HCT116 (cell line): ENCODE data around the gene CGNL1.

Experiments
- EZH2 ChIP-seq: fragments of 200-600 bp; sonication (generic); IDR thresholded peaks from 2 replicates; pipeline ENCODE4 v1.6.1; 2017; ENCODE audit warnings: antibody characterized with exemption, mixed run types
- EZH2phosphoT487 ChIP-seq: fragments of 200-600 bp; IDR thresholded peaks from 2 replicates; pipeline ENCODE4 v1.6.1; 2018; ENCODE audit warnings: antibody characterized with exemption, borderline replicate concordance
- JUND ChIP-seq: IDR thresholded peaks from 2 replicates; pipeline ENCODE4 v1.6.1; 2012
- POLR2A ChIP-seq: IDR thresholded peaks from 2 replicates; pipeline ENCODE4 v1.7.0; 2011; ENCODE audit warnings: borderline replicate concordance; ENCODE audit not compliant: insufficient read depth, insufficient read length; ENCODE audit errors: extremely low read depth
- POLR2AphosphoS5 ChIP-seq: IDR thresholded peaks from 2 replicates; pipeline ENCODE4 v1.6.1; 2011; ENCODE audit warnings: mild to moderate bottlenecking, low read depth, low read length, moderate library complexity
- RAD21 ChIP-seq: IDR thresholded peaks from 2 replicates; pipeline ENCODE4 v1.6.1; 2012; ENCODE audit warnings: low read depth, mild to moderate bottlenecking
- YY1 ChIP-seq: IDR thresholded peaks from 2 replicates; pipeline ENCODE4 v1.6.1; 2011; ENCODE audit warnings: low read length, low read depth, moderate library complexity, mild to moderate bottlenecking; ENCODE audit not compliant: insufficient replicate concordance; ENCODE audit errors: extremely low read depth
- TF ChIP-seq, protein P1 (sequence below), 3 experiments: fragments of 200-600 bp in 1 of 3; sonication (generic) in 1 of 3; IDR thresholded peaks in 2 of 3; conservative IDR thresholded peaks in 1 of 3; 2 replicates each; pipeline ENCODE4 v1.5.1; 2012 to 2017; ENCODE audit warnings: low read depth in 2 of 3, low read length in 2 of 3, antibody characterized with exemption in 1 of 3, borderline replicate concordance in 1 of 3, control low read depth in 1 of 3, mild to moderate bottlenecking in 1 of 3, mixed read lengths in 1 of 3, mixed run types in 1 of 3, moderate library complexity in 1 of 3; ENCODE audit not compliant: insufficient read depth in 1 of 3
- TF ChIP-seq, protein P2 (sequence below): IDR thresholded peaks from 2 replicates; pipeline ENCODE4 v1.6.1; 2012; ENCODE audit warnings: low read depth
- TF ChIP-seq, protein P3 (sequence below): IDR thresholded peaks from 2 replicates; pipeline ENCODE4 v1.6.1; 2012
- TF ChIP-seq, protein P4 (sequence below): IDR thresholded peaks from 2 replicates; pipeline ENCODE4 v1.6.1; 2011; ENCODE audit warnings: mild to moderate bottlenecking, low read length, moderate library complexity; ENCODE audit not compliant: insufficient replicate concordance; ENCODE audit errors: extremely low read depth

DNA sequence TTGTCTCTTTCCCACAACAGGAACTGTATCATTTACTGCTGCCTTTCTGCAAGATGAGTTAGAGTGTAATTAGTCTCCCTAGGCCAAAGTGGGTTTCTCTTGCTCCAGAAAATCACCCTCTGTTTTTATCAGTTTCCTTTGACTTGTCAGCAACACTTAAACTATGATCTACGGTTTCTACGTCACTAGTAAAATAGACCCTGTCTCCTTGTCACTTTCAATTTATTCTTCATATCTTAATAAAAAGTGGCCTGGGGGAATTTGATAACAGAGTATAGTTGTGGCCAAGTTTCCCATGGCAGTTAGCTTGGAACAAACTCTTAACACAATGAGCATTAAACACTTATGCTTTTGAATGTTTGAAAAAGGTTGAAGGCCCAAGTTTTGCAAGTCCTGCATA lies 79.6 kb downstream of the CGNL1 start:
- TF ChIP-seq EZH2 (no peak), RAD21 (no peak), POLR2AphosphoS5 (no peak), JUND (no peak), EZH2phosphoT487 (no peak), POLR2A (no peak), YY1 (no peak)
- TF ChIP-seq, protein P1, sequence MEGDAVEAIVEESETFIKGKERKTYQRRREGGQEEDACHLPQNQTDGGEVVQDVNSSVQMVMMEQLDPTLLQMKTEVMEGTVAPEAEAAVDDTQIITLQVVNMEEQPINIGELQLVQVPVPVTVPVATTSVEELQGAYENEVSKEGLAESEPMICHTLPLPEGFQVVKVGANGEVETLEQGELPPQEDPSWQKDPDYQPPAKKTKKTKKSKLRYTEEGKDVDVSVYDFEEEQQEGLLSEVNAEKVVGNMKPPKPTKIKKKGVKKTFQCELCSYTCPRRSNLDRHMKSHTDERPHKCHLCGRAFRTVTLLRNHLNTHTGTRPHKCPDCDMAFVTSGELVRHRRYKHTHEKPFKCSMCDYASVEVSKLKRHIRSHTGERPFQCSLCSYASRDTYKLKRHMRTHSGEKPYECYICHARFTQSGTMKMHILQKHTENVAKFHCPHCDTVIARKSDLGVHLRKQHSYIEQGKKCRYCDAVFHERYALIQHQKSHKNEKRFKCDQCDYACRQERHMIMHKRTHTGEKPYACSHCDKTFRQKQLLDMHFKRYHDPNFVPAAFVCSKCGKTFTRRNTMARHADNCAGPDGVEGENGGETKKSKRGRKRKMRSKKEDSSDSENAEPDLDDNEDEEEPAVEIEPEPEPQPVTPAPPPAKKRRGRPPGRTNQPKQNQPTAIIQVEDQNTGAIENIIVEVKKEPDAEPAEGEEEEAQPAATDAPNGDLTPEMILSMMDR (IDR thresholded peaks at IDR 0.05 in 2 of 3, conservative IDR thresholded peaks at IDR 0.05 in 1 of 3; ENCODE audit: borderline replicate concordance in 1 of 3, insufficient read depth in 1 of 3, low read depth in 2 of 3, low read length in 2 of 3): no peak
- TF ChIP-seq, protein P2, sequence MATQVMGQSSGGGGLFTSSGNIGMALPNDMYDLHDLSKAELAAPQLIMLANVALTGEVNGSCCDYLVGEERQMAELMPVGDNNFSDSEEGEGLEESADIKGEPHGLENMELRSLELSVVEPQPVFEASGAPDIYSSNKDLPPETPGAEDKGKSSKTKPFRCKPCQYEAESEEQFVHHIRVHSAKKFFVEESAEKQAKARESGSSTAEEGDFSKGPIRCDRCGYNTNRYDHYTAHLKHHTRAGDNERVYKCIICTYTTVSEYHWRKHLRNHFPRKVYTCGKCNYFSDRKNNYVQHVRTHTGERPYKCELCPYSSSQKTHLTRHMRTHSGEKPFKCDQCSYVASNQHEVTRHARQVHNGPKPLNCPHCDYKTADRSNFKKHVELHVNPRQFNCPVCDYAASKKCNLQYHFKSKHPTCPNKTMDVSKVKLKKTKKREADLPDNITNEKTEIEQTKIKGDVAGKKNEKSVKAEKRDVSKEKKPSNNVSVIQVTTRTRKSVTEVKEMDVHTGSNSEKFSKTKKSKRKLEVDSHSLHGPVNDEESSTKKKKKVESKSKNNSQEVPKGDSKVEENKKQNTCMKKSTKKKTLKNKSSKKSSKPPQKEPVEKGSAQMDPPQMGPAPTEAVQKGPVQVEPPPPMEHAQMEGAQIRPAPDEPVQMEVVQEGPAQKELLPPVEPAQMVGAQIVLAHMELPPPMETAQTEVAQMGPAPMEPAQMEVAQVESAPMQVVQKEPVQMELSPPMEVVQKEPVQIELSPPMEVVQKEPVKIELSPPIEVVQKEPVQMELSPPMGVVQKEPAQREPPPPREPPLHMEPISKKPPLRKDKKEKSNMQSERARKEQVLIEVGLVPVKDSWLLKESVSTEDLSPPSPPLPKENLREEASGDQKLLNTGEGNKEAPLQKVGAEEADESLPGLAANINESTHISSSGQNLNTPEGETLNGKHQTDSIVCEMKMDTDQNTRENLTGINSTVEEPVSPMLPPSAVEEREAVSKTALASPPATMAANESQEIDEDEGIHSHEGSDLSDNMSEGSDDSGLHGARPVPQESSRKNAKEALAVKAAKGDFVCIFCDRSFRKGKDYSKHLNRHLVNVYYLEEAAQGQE: no peak
- TF ChIP-seq, protein P3, sequence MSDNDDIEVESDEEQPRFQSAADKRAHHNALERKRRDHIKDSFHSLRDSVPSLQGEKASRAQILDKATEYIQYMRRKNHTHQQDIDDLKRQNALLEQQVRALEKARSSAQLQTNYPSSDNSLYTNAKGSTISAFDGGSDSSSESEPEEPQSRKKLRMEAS: no peak
- TF ChIP-seq, protein P4, sequence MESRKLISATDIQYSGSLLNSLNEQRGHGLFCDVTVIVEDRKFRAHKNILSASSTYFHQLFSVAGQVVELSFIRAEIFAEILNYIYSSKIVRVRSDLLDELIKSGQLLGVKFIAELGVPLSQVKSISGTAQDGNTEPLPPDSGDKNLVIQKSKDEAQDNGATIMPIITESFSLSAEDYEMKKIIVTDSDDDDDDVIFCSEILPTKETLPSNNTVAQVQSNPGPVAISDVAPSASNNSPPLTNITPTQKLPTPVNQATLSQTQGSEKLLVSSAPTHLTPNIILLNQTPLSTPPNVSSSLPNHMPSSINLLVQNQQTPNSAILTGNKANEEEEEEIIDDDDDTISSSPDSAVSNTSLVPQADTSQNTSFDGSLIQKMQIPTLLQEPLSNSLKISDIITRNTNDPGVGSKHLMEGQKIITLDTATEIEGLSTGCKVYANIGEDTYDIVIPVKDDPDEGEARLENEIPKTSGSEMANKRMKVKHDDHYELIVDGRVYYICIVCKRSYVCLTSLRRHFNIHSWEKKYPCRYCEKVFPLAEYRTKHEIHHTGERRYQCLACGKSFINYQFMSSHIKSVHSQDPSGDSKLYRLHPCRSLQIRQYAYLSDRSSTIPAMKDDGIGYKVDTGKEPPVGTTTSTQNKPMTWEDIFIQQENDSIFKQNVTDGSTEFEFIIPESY: no peak
